HG03175 (cell line): Measurements from ENCODE around the gene PINLYP.

Experiments used
- ATAC-seq: cut with Tn5 transposase; IDR thresholded peaks from one replicate; pipeline ENCODE4 v1.9.1; 2021; ENCODE audit warnings: mild to moderate bottlenecking, moderate library complexity; ENCODE audit not compliant: unreplicated experiment

The PINLYP gene

GRCh38 chr19:43625918-43626579 is 50.4 kb downstream of the PINLYP start:
- no peak for ATAC-seq

DNA sequence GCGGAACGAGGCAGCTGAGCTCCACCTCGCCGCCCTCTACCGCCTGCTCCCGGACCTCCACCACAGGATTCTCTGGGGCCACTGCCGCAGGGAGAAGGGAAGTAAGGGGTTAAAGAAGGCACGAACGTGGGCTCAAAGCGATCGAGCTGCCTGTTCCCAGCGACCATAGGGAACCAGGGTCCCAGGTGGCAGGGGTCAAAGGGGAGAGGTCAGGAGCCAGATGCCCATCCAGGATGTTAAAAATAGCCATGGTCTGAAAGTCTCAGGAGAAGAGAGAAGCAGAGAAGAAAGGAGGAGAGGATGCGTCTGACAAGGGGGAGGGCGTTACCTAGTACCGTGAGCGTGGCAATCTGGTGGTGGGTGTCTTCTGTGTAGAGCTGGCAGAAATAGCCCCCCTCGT is 51.2 kb downstream of the PINLYP start:
- ATAC-seq: no peak

DNA sequence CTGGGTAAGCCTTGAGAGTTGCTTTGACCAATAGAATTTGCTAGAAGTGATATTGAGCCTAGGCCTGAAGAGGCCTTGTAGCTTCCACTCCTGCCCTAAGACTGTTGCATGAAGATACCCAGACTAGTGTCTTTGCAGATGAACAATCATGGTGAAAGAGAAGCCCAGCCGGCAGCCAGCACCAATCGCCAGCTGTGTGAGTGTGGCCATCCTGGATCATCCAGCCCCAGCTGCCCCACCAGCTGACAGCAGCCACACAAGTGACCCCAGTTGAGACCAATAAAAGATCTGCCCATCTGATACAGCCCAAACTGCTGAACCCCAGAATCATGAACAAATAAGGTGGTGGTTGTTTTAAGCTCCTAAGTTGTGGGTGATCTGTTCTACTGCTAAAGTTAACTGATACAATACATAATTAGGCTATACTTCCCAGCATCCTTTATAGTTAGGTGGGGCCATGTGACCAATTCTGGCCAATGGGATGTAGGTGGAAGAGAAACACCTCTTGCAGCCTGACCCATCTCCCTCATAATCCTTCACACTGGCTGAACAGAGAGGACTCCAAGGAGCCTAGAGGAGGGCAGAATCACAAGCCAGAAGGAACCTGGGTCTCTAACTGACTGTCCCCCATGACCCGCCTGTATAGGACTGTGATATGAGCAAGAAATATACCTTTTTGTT is 53.2 kb downstream of the PINLYP start:
- ATAC-seq: no peak

DNA sequence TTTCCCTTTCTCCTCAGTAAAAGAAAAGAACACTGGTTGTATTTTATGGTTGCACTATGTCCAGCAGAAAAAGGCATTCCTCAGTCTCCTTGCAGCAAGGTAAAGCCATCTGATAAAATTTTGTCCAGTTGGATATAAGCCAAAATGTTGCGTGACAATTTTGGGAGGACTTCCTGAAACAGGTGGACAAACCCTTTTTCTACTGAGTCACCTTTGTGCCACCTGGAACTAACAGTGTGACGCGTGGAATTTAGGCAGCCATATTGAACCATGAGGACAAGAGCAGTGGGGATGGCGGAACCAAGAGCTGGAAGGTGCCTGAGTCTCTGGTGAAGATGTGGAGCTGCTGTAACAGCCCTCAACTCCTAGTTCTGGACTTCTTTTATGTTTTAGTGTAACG is 55.9 kb downstream of the PINLYP start:
- no peak for ATAC-seq
